GM12873 (cell line): ENCODE measurements around the gene INAFM2.

ENCODE experiments used
- TF ChIP-seq, protein P1 (sequence below): IDR thresholded peaks from 2 replicates; pipeline ENCODE4 v1.5.1; 2012; ENCODE audit warnings: low read depth, mild to moderate bottlenecking, moderate library complexity, low read length, control low read depth; ENCODE audit not compliant: insufficient read depth; ENCODE audit errors: missing control alignments

The INAFM2 gene

DNA sequence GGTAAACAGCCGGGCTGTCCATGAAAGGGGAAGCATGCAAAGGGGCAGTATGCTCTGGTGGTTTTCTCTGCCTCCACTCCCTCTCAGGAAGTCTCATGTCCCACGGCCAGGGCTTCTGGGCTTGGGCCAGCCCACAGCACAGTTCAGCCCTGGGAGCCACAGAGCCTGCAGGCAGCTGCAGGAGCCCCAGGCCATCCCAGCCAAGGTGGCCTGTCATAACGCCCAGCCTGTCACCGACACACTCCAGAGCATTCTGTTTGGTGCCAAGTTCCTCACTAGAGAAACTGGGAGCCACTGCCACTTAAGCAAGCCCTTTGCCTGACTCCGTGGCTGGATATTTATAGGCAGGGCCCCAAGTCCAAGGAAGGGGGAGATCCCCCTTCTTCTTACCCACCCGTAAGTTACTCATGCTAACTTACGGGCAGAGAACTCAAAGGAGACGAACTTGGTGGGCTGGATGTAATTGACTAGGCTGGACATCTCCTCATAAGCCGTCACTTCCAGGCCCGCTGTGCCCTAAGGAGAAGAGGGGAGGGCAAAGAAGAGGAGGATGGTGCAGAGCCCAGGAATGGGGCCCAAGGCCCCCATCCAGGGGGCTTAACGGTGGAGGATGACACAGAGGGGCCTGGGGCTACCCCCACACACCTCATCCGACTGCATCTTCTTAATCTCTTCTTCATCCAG, 27.5 kb upstream of the INAFM2 start:
- TF ChIP-seq, protein P1, sequence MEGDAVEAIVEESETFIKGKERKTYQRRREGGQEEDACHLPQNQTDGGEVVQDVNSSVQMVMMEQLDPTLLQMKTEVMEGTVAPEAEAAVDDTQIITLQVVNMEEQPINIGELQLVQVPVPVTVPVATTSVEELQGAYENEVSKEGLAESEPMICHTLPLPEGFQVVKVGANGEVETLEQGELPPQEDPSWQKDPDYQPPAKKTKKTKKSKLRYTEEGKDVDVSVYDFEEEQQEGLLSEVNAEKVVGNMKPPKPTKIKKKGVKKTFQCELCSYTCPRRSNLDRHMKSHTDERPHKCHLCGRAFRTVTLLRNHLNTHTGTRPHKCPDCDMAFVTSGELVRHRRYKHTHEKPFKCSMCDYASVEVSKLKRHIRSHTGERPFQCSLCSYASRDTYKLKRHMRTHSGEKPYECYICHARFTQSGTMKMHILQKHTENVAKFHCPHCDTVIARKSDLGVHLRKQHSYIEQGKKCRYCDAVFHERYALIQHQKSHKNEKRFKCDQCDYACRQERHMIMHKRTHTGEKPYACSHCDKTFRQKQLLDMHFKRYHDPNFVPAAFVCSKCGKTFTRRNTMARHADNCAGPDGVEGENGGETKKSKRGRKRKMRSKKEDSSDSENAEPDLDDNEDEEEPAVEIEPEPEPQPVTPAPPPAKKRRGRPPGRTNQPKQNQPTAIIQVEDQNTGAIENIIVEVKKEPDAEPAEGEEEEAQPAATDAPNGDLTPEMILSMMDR, result no peak

DNA sequence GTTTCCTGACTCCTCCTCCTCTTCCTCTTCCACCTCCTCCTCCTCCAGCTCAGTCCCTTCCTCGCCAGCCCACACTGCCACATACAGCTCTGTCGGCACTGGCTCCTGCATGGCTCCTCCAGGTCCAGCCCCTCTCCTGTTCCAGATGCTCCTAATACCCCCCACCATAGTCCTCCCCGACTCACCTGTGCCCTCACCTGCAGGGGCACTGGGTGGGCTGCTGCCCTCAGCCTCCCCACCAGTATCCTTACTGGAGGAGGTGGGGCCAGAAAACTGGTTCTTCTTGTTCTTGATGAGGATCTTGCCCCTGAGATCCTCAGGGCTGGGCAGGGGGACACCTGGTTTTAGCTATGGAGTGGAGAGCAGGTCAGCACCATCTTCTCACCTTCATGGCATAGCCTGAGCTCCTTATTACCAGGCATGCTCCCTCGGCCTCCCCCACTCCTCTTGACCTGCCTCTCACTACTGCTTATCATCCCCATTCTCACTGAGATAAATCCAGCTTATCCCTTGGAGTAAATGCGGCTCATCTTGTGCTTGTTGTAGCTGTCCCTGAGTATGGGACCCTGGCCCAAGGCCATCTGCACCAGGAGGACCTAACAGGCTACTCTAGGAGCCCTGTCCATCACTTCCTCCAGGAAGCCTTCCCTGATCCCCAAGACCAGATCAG, 26.8 kb upstream of the INAFM2 start:
- TF ChIP-seq, protein P1, result no peak

DNA sequence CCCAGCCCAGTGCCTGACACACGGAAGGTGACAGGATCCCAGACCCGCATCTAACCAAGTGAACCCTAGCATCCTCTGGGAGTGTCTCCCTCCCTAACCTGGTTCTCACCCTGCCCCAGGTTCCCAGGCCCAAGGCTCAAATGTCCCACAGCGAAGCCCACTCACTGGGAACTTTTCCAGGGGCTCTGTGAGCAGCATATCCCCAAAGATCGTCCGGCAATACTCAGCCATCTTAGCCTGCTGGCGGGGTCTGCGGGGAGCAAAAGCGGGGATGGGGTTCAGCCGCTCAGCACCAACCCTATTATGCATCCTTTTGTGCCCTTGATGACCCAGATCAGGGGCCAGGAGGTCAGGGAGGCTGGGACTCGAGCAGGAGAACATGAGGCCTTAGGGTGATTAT, 26.1 kb upstream of the INAFM2 start:
- TF ChIP-seq, protein P1, result no peak

DNA sequence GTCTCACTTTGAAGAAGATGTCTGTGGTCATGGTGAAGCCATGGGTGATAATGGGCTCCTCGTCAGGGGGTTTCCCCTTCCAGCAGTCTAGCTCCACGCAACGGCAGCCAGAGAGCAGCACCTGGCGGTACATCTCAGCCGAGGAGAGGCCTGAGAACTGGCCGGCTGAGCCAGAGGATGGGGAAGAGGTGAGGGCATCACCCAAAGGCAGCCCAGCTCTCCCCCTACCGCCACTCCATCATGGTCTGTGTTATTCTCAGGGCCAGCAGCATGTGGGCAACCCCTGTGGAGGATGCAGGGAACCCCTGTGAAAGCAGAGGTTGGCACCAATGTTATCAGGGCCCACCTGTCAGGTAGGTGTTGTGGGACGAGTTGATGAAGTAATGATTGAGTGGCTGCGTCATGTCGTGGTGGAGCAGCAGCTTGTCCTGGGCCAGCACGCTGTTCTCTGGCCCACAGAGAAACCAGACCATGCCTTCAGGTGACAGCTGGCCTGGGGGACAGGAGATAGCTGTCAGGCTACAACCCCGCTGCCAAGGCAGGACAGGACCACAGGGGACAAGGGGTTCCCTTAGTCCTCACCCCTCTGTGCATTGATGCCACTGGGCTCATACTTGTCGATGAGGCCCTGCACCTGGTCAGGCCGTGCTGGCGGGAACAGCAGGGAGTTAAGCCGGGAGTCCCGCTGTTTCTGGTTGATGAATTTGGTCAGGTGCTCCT, 25.1 kb upstream of the INAFM2 start:
- TF ChIP-seq, protein P1, result no peak

DNA sequence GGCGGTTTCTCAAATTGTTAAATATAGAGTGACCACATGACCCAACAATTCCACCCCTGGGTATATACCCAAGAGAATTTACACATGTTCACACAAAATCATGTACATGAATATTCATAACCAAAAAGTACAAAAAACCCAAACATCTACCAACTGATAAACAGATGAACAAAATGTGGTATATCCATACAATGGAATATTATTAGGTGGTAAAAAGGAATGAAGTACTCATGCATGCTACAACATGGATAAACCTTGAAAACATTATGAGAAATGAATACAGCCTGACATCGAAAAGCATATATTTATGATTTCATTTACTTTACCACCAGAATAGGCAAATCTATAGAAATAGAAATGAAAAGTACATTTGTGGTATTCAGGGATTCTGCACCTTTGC, 23.1 kb upstream of the INAFM2 start:
- TF ChIP-seq, protein P1, result no peak

DNA sequence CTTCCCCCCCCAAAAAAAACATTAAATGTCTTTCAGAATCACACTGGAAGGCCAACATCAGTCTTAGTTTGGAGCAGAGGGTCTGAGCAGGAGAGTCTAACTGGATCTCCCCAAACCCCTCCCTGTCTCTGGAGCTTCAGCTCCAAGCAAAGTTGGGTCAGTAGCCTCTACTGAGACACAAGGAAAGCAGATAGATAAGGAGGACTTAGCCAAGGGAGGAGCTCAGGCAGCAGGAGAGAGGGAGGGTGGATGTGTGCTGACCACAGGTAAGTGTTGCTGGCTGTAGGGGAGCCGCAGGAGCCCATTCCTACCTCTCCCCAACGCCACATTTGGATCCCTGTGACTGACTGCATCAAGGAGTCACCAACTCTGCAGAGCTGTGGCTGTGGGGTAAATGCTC, 22.7 kb upstream of the INAFM2 start:
- TF ChIP-seq, protein P1, result no peak

DNA sequence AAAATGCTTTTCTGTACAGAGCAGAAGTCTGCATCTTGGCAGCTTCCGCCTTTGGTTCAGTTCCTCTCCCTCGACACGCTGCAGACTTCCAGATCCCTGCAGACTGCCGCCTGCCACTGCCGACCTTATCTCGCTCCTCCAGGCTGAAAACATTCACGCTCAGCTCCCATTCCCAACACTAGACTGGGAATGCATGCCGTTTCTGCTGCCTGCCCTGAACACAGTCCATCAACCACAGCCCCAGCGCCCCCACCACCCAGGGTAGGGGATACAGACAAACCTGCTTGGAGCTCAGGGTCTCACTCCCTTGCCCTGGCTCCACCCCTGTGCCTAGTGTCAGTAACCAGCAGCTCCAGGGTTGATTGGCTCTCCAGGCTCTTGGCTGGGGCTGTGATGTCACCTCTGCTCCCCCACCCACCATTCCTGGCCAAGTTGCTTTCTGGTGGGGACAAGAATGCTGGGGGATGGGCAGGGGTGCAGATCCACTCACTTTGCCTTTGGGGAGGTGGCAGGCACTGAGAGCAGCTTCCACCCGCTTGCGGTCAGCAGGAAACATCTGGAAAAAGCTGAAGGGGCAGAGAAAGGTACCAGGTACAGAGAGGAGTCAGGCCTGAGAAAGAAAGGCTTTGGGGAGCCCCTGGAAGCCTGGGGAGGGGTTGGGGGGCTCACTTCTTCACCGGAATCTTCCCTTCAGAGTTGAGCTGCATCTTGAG, 21.9 kb upstream of the INAFM2 start:
- TF ChIP-seq, protein P1, result no peak
